Vagina (tissue), 2 donors: Measurements from ENCODE around the gene HIF1A. TPM values are rescaled to one million over a fixed set of nuclear protein-coding genes. Genes with fewer than 3 reads are reported as not detected.

Experiments used
- DNase-seq, 2 donors: peaks; one replicate each; pipeline ENCODE4 v3.0.0-alpha.2; 2017; ENCODE audit errors: extremely low spot score in 2 of 2
- H3K27ac ChIP-seq: fragments of 200-600 bp; sonication (generic); one replicate; pipeline ENCODE4 v1.5.1; 2019
- H3K27me3 ChIP-seq: fragments of 200-600 bp; sonication (generic); one replicate; pipeline ENCODE4 v1.5.1; 2019
- H3K36me3 ChIP-seq, 2 donors: fragments of 200-600 bp; sonication (generic); one replicate each; pipeline ENCODE4 v1.5.1; 2017 to 2019
- H3K4me1 ChIP-seq: fragments of 200-600 bp; sonication (generic); one replicate; pipeline ENCODE4 v1.5.1; 2019
- H3K4me3 ChIP-seq, 2 donors: fragments of 200-600 bp; sonication (generic); 1 replicate in 1 of 2; 2 replicates in 1 of 2; pipeline ENCODE4 v1.5.1; 2016 to 2019
- H3K9me3 ChIP-seq: fragments of 200-600 bp; sonication (generic); one replicate; pipeline ENCODE4 v1.5.1; 2019
- CTCF ChIP-seq, 3 experiments: fragments of 450-650 bp in 2 of 3; fragments of 200-600 bp in 1 of 3; sonication (generic) in 1 of 3; IDR thresholded peaks; one replicate each; pipeline ENCODE4 v1.5.1; 2017 to 2019; ENCODE audit warnings: antibody characterized with exemption in 3 of 3, mild to moderate bottlenecking in 2 of 3, moderate library complexity in 2 of 3
- POLR2A ChIP-seq, 2 donors: fragments of 450-650 bp; IDR thresholded peaks; one replicate each; pipeline ENCODE4 v1.6.1; 2017; ENCODE audit warnings: antibody characterized with exemption in 2 of 2, mild to moderate bottlenecking in 2 of 2, moderate library complexity in 2 of 2
- POLR2AphosphoS5 ChIP-seq, 2 donors: sonication (generic); formaldehyde crosslinking; IDR thresholded peaks; one replicate each; pipeline ENCODE4 v1.9.0; 2017; ENCODE audit warnings: antibody characterized with exemption in 2 of 2, mild to moderate bottlenecking in 2 of 2, low read depth in 1 of 2; ENCODE audit not compliant: insufficient read depth in 1 of 2
- intact Hi-C: fragments of 100-400 bp; cut with DNase I; formaldehyde crosslinking; loops from one replicate; pipeline ENCODE4 v1.15.1; 2023
- total RNA-seq: library from RNA; depleted of rRNA; stranded (reverse); fragments of >200 nt; gene quantifications from one replicate; pipeline ENCODE4 v1.2.3, GENCODE V29; 2016

Gene HIF1A
- total RNA-seq, 1 donor from 2014 or later: 140 TPM

DNA sequence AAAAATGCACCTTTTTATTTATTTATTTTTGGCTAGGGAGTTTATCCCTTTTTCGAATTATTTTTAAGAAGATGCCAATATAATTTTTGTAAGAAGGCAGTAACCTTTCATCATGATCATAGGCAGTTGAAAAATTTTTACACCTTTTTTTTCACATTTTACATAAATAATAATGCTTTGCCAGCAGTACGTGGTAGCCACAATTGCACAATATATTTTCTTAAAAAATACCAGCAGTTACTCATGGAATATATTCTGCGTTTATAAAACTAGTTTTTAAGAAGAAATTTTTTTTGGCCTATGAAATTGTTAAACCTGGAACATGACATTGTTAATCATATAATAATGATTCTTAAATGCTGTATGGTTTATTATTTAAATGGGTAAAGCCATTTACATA, 52.0 kb downstream of the HIF1A start:
- H3K27ac ChIP-seq: no peak overlapping the region

DNA sequence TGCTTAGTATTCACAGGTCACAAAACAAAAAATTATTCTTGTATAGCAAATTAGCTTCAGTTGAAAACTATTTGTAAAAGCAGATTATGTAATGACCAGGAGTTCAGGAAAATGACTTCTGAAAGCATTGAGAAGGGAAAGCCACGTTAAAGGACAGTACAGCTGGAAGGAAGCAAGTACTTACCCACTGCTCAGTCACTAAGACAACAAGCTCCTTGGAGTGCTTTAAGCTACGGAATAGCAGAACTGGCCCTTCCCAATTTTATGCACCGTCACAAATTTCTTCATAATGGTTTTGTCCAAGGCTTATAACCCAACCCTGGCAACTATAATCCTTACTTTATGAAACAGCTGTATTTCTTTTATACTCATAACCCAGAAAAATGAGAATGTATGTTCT, 54.0 kb downstream of the HIF1A start:
- no peaks in the 10 kb centered on the region for H3K9me3 ChIP-seq
- H3K36me3 ChIP-seq: peaks cover 0 to 29% of the 10 kb centered on the region in 2 donors
- no peak for TF ChIP-seq CTCF (IDR thresholded peaks at IDR 0.05)
- no peak for TF ChIP-seq POLR2AphosphoS5 (IDR thresholded peaks at IDR 0.05; ENCODE audit: insufficient read depth in 1 of 2, low read depth in 1 of 2)
- no peak for TF ChIP-seq POLR2A (IDR thresholded peaks at IDR 0.05)
- H3K4me3 ChIP-seq: no peak overlapping the region
- no peak for DNase-seq
- H3K4me1 ChIP-seq: peaks cover 13% of the 10 kb centered on the region
- no peaks in the 10 kb centered on the region for H3K27me3 ChIP-seq
- intact Hi-C loops: loop anchor here (10.0 kb wide), 1 partner anchor 86 kb away; no protein-coding TSS in a partner anchor
- H3K27ac ChIP-seq: peak overlapping the region; percentile 80

More for the DNA sequence above, 52.0 kb downstream of the HIF1A start:
- no peak for DNase-seq
- intact Hi-C loops: loop anchor here (10.0 kb wide), 1 partner anchor 87 kb away; no protein-coding TSS in a partner anchor
- Histone ChIP-seq H3K4me3 (no peak overlapping the region), H3K36me3 (peaks cover 0 to 35% of the 10 kb centered on the region in 2 donors), H3K9me3 (no peaks in the 10 kb centered on the region), H3K27me3 (no peaks in the 10 kb centered on the region), H3K4me1 (peaks cover 13% of the 10 kb centered on the region)
- no peak for TF ChIP-seq POLR2AphosphoS5 (IDR thresholded peaks at IDR 0.05; ENCODE audit: insufficient read depth in 1 of 2, low read depth in 1 of 2)
- no peak for TF ChIP-seq POLR2A (IDR thresholded peaks at IDR 0.05)
- TF ChIP-seq CTCF (IDR thresholded peaks at IDR 0.05): no peak

DNA sequence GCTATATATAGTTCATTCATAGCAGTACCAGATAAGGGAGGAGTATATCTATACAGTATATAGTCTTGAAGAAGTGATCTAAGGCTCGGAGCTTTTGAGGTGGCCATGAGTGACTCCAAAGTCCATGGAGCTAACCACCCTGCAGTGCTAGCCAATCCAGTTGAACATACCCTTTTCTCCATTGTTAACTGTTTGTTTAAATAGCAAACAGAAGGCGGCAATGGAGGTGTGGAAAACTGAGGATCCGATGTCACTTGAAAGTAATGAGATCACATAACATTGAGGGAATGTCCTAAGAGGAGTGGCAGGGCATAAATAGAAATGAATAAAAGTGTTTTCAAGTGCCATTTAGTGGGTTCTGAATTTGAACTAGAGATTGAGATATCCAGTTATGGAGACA, 54.6 kb downstream of the HIF1A start:
- Histone ChIP-seq H3K4me1 (peaks cover 13% of the 10 kb centered on the region), H3K36me3 (peaks cover 0 to 29% of the 10 kb centered on the region in 2 donors), H3K4me3 (peak overlapping the region in 1 of 2 donors; percentile 51), H3K9me3 (no peaks in the 10 kb centered on the region), H3K27me3 (no peaks in the 10 kb centered on the region), H3K27ac (peak overlapping the region; percentile 80)
- DNase-seq: no peak
- TF ChIP-seq POLR2A (IDR thresholded peaks at IDR 0.05): no peak
- no peak for TF ChIP-seq CTCF (IDR thresholded peaks at IDR 0.05)
- no peak for TF ChIP-seq POLR2AphosphoS5 (IDR thresholded peaks at IDR 0.05; ENCODE audit: insufficient read depth in 1 of 2, low read depth in 1 of 2)
- intact Hi-C loops: loop anchor here (10.0 kb wide), 1 partner anchor 85 kb away; no protein-coding TSS in a partner anchor

DNA sequence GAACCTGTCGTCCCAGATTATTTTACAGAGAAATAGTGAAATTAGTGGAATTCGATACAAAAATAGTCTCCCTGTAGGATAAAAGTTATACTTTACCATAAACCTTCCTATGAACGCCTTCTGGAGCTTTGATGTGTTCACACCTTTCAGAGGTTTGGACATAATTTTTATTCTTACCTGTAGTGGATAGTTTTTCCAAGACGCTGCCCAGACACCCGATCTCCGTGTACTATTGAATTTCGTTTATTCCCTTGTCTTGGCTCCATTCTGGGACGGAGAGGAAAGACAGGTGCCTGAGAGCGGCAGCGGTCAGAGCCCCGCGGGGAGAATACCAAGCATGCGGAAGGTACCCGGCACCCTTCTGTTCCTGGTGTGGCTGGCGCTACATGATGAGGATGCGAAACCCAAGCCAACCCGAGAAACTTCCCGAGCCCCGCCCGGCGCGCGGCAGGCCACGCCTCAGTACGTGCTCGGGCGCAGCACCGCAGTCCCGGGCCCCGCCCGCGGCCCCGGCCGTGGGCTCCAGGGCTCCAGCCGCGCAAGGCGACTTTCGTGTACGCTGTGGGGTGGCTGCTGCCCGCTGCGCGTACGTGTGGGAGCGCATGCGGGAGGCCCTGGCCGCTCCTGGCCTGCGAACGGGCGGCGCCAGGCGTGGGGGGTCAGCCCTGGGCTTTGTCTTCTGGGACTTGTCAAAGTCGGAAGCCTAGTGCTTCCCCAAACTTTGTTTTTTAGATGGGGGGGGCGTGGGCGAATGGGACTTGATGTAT, 55.6 kb downstream of the HIF1A start:
- H3K36me3 ChIP-seq: peaks cover 0 to 27% of the 10 kb centered on the region in 2 donors
- no peaks in the 10 kb centered on the region for H3K27me3 ChIP-seq
- peaks cover 13% of the 10 kb centered on the region for H3K4me1 ChIP-seq
- no peak for TF ChIP-seq CTCF (IDR thresholded peaks at IDR 0.05)
- peak; percentile 47 to 63 for TF ChIP-seq POLR2A (IDR thresholded peaks at IDR 0.05)
- TF ChIP-seq POLR2AphosphoS5 (IDR thresholded peaks at IDR 0.05; ENCODE audit: insufficient read depth in 1 of 2, low read depth in 1 of 2): peak in 1 of 2 donors; percentile 71
- H3K27ac ChIP-seq: peak overlapping the region; percentile 80
- H3K4me3 ChIP-seq: peak overlapping the region; percentile 45 to 51
- intact Hi-C loops: no loop called here
- H3K9me3 ChIP-seq: no peaks in the 10 kb centered on the region
- DNase-seq: no peak

DNA sequence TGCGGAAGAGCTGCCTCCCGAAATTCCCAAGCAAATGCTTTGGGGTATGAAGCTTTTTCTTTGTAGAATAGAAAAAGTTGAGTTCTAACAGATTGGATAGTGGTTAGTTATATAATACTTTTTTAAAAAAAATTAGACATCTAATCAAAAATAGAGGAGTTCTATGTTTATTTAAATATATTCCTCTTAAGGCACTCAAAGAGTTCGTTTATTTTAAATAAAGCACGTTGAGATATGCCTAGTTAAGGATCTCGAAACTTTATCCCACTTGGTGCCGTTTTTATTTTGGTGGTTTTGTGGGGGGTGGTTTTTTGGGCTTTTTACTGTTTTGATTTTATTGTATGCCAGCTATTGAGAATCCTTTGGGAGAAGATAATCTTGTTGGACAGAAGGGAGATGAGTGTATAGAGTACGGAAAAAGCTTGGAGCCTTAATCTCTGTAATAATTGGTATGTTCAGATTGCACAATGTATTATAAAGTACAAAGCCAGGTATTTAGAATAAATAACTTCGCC, 56.2 kb downstream of the HIF1A start:
- intact Hi-C loops: no loop called here
- H3K27me3 ChIP-seq: no peaks in the 10 kb centered on the region

More for the DNA sequence above, 56.2 kb downstream of the HIF1A start:
- TF ChIP-seq POLR2AphosphoS5 (IDR thresholded peaks at IDR 0.05; ENCODE audit: insufficient read depth in 1 of 2, low read depth in 1 of 2) (no peak), POLR2A (IDR thresholded peaks at IDR 0.05) (no peak), CTCF (IDR thresholded peaks at IDR 0.05) (no peak)
- DNase-seq: no peak
- Histone ChIP-seq H3K27ac (peak overlapping the region; percentile 80), H3K4me3 (peak overlapping the region; percentile 45 to 51), H3K36me3 (peaks cover 0 to 20% of the 10 kb centered on the region in 2 donors), H3K9me3 (no peaks in the 10 kb centered on the region), H3K4me1 (peaks cover 13% of the 10 kb centered on the region)
